ENCODE data around the gene ZNF70.

Gene ZNF70

DNA sequence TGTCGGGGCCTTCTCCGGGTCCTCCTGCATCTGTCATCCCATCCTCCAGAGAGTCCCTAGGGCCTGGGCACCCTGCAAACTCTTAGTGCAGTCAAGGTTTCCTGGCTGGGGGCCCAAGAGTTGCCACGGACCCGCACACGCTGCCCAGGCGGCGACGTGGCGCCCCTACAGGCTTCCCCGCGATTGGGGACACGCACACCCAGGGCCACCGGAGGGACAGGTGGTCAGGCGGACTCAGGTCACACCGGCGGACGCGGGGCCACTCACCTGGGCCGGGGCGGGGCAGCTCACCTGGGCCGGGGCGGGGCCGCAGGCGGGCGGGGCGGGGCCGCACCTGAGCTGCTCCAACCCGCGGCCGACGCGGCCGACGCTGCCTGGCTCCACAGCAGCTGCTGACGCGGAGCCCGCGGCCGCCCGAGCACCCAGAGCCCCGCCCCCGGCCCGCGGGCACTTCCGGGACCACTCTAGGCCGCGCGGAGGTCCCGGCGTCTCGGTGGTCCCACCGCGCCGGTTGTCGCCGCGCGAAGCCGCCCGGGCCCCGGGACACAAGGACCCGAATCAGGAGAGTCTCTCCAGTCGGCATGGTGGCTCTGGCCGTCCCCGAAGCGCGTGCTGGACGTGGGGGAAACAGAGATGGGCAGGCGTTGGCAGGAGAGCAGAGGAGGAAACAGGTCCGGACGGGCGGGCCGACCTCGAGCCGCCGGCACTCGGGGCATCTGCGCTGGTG is at the start of gene ZNF70:
Gene ZNF70, minus strand, starts transcription at position 399 of the 727 bp plus-strand sequence. CDS start 5,972 bp downstream, outside the sequence.
- DNase-seq (ENCODE audit: low read depth), result peak; percentile 92
- Histone ChIP-seq H3K36me3 (ENCODE audit: control insufficient read depth, insufficient read depth, low read length, severe bottlenecking) (no peaks in the 10 kb centered on the region), H3K4me1 (ENCODE audit: control insufficient read depth, insufficient read depth, low read length) (peaks cover 11% of the 10 kb centered on the region), H3K27me3 (replicated peaks; ENCODE audit: control insufficient read depth, insufficient read depth, low read length) (no peaks in the 10 kb centered on the region), H3K4me3 (ENCODE audit: low read length) (peak within 1 kb of the TSS; percentile 90), H3K9me3 (ENCODE audit: control insufficient read depth, low read length) (no peaks in the 10 kb centered on the region), H3K9ac (ENCODE audit: low read length) (peak within 1 kb of the TSS; percentile 90)

DNA sequence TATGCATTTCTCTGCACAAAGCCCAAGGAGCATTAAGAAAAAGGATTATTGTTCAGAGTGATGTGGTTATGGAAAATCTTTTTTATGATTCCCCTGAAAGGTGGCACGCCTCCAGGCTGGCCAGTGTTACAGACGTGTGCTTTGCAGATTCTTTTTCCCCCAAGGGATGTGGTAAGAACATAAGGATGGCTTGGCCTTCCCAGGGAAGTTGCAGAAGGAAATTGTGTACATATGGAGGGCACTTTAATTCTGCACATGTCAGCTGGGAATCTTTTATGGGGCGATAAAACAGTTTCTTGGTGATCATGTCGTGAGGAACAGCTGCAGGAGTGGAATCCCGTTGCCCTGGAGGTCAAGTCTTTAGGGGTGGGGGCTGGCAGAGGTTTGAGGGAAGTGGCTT is 45.5 kb upstream of the ZNF70 start:
- Histone ChIP-seq H3K4me3 (ENCODE audit: low read length) (no peak overlapping the region), H3K9ac (ENCODE audit: low read length) (no peak overlapping the region), H3K9me3 (ENCODE audit: control insufficient read depth, low read length) (no peaks in the 10 kb centered on the region), H3K4me1 (ENCODE audit: control insufficient read depth, insufficient read depth, low read length) (peaks cover 15% of the 10 kb centered on the region), H3K36me3 (ENCODE audit: control insufficient read depth, insufficient read depth, low read length, severe bottlenecking) (peaks cover 61% of the 10 kb centered on the region), H3K27me3 (replicated peaks; ENCODE audit: control insufficient read depth, insufficient read depth, low read length) (no peaks in the 10 kb centered on the region)
- no peak for DNase-seq (ENCODE audit: low read depth)

DNA sequence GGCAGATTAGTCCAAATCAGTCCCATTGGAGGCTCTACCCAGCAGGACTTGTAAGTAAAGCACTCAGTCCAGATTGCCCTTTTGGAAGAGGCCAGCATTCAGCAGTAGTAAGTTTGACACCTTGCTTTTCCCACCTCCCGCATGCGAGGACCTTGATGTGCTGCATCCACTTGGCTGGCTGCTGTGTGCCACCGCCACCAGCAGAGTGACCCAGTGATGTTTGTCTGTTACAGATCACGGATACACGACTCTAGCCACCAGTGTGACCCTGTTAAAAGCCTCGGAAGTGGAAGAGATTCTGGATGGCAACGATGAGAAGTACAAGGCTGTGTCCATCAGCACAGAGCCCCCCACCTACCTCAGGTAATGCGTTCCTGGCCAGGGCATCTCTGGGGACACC is 42.4 kb upstream of the ZNF70 start:
- Histone ChIP-seq H3K36me3 (ENCODE audit: control insufficient read depth, insufficient read depth, low read length, severe bottlenecking) (peaks cover 40% of the 10 kb centered on the region), H3K27me3 (replicated peaks; ENCODE audit: control insufficient read depth, insufficient read depth, low read length) (no peaks in the 10 kb centered on the region), H3K4me1 (ENCODE audit: control insufficient read depth, insufficient read depth, low read length) (peaks cover 27% of the 10 kb centered on the region), H3K9ac (ENCODE audit: low read length) (no peak overlapping the region), H3K9me3 (ENCODE audit: control insufficient read depth, low read length) (no peaks in the 10 kb centered on the region), H3K4me3 (ENCODE audit: low read length) (no peak overlapping the region)
- DNase-seq (ENCODE audit: low read depth), result no peak

DNA sequence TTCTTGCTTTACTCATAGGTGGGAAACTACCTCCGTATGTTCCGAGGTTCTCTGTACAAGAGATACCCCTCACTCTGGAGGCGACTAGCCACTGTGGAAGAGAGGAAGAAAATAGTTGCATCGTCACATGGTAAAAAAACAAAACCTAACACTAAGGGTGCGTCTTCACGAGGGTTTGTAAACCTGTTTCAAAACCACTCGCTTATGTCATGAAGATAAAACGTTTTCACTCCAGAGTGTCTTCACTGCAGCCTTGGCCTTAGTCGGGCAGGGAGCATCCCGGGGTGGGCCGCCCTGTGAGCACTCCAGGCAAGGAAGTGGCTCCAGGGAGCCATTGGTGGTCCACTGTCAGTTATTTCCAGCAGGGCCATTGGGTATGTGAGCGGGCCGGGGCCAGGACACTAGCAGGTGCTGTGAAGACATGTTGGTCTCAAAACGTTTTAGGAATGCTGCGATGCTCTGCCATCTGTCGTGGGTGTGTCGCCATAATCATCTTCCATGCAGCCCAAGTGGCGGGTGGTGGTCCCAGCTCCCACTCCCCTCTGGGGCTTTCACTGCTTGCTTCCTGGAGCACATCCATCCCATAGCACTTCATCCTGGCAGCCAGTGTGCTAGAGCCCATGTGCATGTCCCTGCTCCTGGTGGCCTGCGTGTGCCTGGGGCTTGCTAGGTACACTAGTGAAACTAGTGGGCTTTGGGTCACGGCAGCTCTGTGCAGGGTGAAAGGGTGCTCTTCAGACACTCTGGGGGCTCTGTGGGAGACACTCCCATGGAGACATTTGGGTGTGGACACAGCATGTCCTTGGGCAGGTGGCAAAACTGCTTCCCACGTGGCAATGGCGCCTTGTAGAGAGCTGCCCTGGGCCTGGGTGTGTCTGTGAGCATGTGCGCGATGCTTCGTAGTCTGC is 41.1 kb upstream of the ZNF70 start:
- Histone ChIP-seq H3K36me3 (ENCODE audit: control insufficient read depth, insufficient read depth, low read length, severe bottlenecking) (peaks cover 32% of the 10 kb centered on the region), H3K9ac (ENCODE audit: low read length) (peak overlapping the region; percentile 54), H3K4me1 (ENCODE audit: control insufficient read depth, insufficient read depth, low read length) (peaks cover 35% of the 10 kb centered on the region), H3K4me3 (ENCODE audit: low read length) (peak overlapping the region; percentile 4), H3K27me3 (replicated peaks; ENCODE audit: control insufficient read depth, insufficient read depth, low read length) (no peaks in the 10 kb centered on the region), H3K9me3 (ENCODE audit: control insufficient read depth, low read length) (no peaks in the 10 kb centered on the region)
- DNase-seq (ENCODE audit: low read depth), result no peak

DNA sequence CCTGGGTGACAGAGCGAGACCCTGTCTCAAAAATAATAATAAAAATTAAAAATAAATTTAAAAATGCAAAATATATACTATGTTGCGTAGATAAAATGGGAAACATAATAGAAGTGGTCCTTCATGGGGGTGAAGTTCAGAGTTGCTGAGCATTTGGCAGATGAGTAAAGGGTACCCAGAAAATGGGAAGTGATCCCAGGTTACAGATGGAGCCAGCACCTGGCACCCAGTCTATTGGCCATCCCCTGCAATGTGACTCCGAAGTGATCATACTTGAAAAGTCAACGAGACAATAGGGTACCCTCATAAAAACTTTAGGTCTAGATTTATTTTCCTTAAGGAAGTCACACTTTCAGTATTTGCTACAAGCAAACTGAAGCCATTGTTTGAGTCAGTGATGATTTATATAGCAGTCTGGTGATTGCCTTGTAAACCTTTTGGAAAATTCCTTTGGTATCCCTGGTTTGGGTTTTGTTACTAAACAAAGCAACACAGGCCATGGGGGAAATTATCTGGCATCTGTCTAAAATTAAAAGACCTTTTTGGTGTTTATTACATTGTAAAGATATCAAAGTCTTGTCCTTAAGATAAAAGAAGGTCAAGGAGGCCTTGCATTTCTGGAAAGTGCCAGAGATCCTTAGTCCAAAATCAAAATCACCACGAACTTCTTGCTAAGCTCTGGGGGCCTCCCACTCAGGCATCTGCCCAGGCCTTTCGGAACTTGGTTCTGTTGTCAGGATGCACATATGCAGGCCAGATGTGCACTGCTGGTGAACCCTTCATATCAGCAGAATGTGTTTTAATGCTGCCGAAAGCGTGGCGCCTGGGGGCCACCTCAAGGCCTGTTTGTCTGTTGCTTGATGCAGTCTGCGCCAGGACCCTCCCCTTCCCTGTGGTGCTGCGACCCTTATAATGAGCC is 40.2 kb upstream of the ZNF70 start:
- Histone ChIP-seq H3K27me3 (replicated peaks; ENCODE audit: control insufficient read depth, insufficient read depth, low read length) (no peaks in the 10 kb centered on the region), H3K9ac (ENCODE audit: low read length) (peak overlapping the region; percentile 54), H3K9me3 (ENCODE audit: control insufficient read depth, low read length) (no peaks in the 10 kb centered on the region), H3K4me3 (ENCODE audit: low read length) (peak overlapping the region; percentile 4), H3K4me1 (ENCODE audit: control insufficient read depth, insufficient read depth, low read length) (peaks cover 33% of the 10 kb centered on the region), H3K36me3 (ENCODE audit: control insufficient read depth, insufficient read depth, low read length, severe bottlenecking) (peaks cover 30% of the 10 kb centered on the region)
- peak; percentile 81 for DNase-seq (ENCODE audit: low read depth)

DNA sequence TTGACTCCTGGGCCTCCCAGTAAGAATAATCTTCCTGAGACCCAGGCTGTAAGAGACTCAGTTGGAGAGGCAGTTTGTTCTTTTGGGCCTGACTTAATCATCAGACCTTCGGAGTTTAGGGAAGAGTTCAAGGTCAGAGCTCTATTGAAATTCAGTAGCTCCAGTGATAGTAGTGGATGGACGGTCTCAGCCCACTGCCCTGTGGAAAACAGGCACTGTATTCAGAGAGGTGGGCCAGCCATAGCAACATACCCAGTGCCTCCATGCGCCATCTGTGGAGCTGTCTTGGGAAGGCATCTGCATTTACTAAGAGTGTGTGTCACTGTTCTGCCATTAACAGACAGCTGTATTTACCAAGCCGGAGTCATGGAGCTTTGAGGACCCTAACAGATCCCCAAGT is 38.7 kb upstream of the ZNF70 start:
- Histone ChIP-seq H3K9ac (ENCODE audit: low read length) (no peak overlapping the region), H3K27me3 (replicated peaks; ENCODE audit: control insufficient read depth, insufficient read depth, low read length) (no peaks in the 10 kb centered on the region), H3K4me1 (ENCODE audit: control insufficient read depth, insufficient read depth, low read length) (peaks cover 33% of the 10 kb centered on the region), H3K9me3 (ENCODE audit: control insufficient read depth, low read length) (no peaks in the 10 kb centered on the region), H3K36me3 (ENCODE audit: control insufficient read depth, insufficient read depth, low read length, severe bottlenecking) (peaks cover 19% of the 10 kb centered on the region), H3K4me3 (ENCODE audit: low read length) (no peak overlapping the region)
- DNase-seq (ENCODE audit: low read depth), result no peak

DNA sequence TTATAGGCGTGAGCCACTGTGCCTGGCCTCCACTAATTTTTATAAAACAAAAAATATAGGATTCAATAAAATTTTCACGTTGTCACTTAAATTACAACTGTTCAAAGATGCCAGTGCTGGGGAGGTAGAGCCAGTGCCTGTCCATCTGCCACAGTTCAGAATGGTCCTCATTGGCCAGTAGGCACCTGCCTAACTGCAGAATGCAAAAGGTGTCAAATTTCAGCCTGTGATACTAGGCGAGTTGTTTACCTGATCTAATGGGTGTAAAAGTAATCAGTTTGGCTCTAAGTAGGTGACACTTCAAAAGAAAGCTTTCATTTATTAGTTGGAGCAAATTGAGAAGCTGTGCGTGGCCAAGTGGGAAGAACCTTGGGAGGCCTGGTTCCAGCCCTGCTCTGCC is 38.2 kb upstream of the ZNF70 start:
- no peaks in the 10 kb centered on the region for H3K9me3 ChIP-seq (ENCODE audit: control insufficient read depth, low read length)
- no peak overlapping the region for H3K4me3 ChIP-seq (ENCODE audit: low read length)
- H3K27me3 ChIP-seq (replicated peaks; ENCODE audit: control insufficient read depth, insufficient read depth, low read length), result no peaks in the 10 kb centered on the region
- H3K36me3 ChIP-seq (ENCODE audit: control insufficient read depth, insufficient read depth, low read length, severe bottlenecking), result peaks cover 15% of the 10 kb centered on the region
- no peak for DNase-seq (ENCODE audit: low read depth)
- peaks cover 33% of the 10 kb centered on the region for H3K4me1 ChIP-seq (ENCODE audit: control insufficient read depth, insufficient read depth, low read length)
- H3K9ac ChIP-seq (ENCODE audit: low read length), result no peak overlapping the region

DNA sequence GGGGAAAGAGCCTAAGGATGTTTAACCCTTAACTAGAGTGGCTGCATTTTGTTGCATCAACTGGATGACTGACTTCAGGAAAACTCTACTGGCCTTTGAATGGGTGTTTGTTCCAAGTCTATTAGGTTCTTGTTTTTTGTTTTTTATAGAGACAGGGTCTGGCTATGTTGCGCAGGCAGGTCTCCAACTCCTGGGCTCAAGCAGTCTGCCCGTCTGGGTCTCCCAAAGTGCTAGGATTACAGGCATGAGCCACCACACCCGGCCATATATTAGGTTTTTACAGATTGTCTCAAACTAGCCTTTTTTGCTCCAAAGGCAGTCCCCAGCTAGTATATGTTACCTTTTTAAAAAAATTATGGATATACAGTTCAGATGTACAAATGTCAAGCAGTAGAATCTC is 37.0 kb upstream of the ZNF70 start:
- DNase-seq (ENCODE audit: low read depth), result no peak

DNA sequence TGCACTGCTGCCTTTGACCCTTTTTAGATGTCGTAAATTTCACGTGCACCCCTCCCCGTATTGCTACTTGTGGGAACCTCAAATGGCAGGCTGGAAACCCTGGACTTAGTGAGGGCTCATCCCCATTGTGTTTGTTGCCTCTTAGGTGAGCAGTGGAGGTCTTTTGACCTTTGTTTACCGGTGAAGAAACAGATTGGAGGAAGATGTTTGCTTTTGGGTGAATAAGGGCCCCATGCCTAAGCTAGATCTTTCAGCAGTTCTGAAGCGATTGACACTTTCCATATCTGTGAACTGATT is 36.6 kb upstream of the ZNF70 start:
- Histone ChIP-seq H3K9ac (ENCODE audit: low read length) (peak overlapping the region; percentile 99), H3K9me3 (ENCODE audit: control insufficient read depth, low read length) (no peaks in the 10 kb centered on the region), H3K27me3 (replicated peaks; ENCODE audit: control insufficient read depth, insufficient read depth, low read length) (peaks cover 2% of the 10 kb centered on the region), H3K4me1 (ENCODE audit: control insufficient read depth, insufficient read depth, low read length) (peaks cover 33% of the 10 kb centered on the region), H3K4me3 (ENCODE audit: low read length) (peak overlapping the region; percentile 94), H3K36me3 (ENCODE audit: control insufficient read depth, insufficient read depth, low read length, severe bottlenecking) (peaks cover 3% of the 10 kb centered on the region)
- no peak for DNase-seq (ENCODE audit: low read depth)

More for the DNA sequence above, 37.0 kb upstream of the ZNF70 start:
- Histone ChIP-seq H3K4me3 (ENCODE audit: low read length) (peak overlapping the region; percentile 94), H3K36me3 (ENCODE audit: control insufficient read depth, insufficient read depth, low read length, severe bottlenecking) (peaks cover 4% of the 10 kb centered on the region), H3K4me1 (ENCODE audit: control insufficient read depth, insufficient read depth, low read length) (peaks cover 33% of the 10 kb centered on the region), H3K9ac (ENCODE audit: low read length) (peak overlapping the region; percentile 99), H3K9me3 (ENCODE audit: control insufficient read depth, low read length) (no peaks in the 10 kb centered on the region), H3K27me3 (replicated peaks; ENCODE audit: control insufficient read depth, insufficient read depth, low read length) (peaks cover under 1% of the 10 kb centered on the region)

DNA sequence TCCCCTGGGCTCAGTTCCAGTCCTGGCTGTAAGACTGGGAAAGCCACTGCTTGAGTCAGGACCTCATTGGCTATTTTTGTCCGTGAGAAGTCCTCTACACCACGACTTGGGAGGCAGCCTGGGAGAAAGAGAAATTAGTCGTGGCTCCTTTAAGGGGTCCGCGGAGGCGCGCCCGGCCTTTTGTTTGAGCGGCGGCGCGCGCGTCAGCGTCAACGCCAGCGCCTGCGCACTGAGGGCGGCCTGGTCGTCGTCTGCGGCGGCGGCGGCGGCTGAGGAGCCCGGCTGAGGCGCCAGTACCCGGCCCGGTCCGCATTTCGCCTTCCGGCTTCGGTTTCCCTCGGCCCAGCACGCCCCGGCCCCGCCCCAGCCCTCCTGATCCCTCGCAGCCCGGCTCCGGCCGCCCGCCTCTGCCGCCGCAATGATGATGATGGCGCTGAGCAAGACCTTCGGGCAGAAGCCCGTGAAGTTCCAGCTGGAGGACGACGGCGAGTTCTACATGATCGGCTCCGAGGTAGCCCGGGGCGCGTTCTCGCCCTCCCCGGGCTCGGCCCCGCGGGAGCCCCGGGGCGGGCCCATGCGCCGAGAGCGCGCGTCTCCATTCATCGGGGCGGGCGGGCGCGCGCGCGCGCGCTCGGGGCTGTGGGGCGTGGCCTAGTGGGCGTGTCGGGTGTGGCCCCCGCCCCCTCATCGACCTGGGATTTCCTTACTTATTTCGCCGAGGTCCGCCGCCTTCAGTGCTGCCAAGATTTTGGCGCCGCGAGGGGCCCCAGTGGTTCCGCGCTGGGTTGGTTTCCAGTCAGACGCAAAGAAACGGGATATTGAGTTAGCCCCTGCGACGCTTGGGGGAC is 36.1 kb upstream of the ZNF70 start, which contains the start of gene SMARCB1:
Gene SMARCB1, plus strand, starts transcription at position 215 of the 848 bp plus-strand sequence. Its CDS starts 204 bp downstream, at position 419.
- Histone ChIP-seq H3K36me3 (ENCODE audit: control insufficient read depth, insufficient read depth, low read length, severe bottlenecking) (no peaks in the 10 kb centered on the region), H3K4me1 (ENCODE audit: control insufficient read depth, insufficient read depth, low read length) (peaks cover 36% of the 10 kb centered on the region), H3K9me3 (ENCODE audit: control insufficient read depth, low read length) (no peaks in the 10 kb centered on the region), H3K4me3 (ENCODE audit: low read length) (peak within 1 kb of the TSS; percentile 94), H3K27me3 (replicated peaks; ENCODE audit: control insufficient read depth, insufficient read depth, low read length) (peaks cover 2% of the 10 kb centered on the region), H3K9ac (ENCODE audit: low read length) (peak within 1 kb of the TSS; percentile 99)
- peak; percentile 97 for DNase-seq (ENCODE audit: low read depth)

Data from adipocyte (in vitro differentiated cells).